Stimulated activated CD4-positive, alpha-beta T cell treated with anti-CD3 and anti-CD28 coated beads, Interleukin-12 subunit alpha, Interleukin-12 subunit beta, amount 100 ng/mL, for 4 hours (primary cell): ENCODE measurements around the gene RNF7.
"Not testable (repeated sequence)": the region's sequence is repeated elsewhere in the genome, so short reads cannot be mapped to it uniquely, and the experiment has no call there.

Source experiments
- DNase-seq: peaks from one replicate; pipeline ENCODE4 v3.0.0-alpha.2; 2020

The RNF7 gene

DNA sequence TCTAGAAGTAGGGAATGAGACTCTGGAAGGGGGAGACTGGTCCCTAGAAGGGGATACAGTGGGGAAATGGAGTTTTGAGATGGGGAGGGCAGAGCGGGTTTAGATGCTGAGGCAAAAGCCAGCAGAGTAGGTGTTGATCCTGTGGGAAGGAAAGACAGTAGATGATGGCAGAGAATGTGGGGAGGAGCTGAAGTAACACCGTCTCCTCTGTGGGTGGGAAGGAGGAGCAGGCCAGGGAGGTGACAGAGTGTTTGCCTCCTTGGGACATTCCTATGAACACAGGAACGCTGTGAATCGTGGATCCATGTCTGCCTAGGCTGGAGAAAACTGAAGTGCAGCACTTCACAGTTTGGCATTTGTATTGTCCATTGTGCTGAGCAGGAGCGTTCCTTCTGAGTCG is 45.5 kb downstream of the RNF7 start:
- no peak for DNase-seq

DNA sequence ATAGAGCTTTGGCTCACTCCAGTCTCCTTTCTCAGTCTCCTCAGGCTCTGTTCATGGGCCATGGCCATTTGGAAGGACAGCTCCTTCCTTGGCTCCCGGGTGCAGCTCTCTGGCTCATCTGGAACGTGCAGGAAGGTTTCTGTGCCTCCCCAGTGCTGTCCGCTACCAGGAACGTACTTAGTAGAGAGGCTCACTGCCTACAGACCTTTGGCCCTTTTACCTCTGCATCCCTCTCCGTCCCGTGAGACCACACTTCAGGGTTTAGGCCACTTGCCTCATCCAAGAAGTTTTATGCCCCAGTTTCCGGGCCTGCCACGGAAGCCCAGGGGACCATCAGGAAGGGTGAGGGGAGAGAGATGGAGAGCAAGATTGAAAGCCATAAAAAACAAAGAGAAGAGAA is 46.0 kb downstream of the RNF7 start:
- DNase-seq: no peak

DNA sequence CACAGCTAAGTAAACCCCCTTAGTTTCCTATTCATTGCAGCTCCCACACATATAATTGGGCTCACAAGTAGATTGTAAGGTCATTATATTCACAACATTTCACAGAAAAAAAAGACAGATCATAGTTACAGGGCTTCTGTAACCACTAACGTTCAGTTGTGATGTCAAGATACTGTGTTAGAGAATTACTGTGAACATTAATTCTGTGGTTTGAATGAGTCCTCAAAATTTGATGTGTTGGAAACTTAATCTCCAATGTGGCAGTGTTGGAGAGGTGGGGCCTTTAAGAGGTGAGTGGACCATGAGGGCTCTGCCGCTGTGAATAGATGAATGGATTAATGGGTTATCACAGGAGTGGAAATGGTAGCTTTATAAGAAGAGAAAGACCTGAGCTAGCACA is 46.4 kb downstream of the RNF7 start:
- no peak for DNase-seq

DNA sequence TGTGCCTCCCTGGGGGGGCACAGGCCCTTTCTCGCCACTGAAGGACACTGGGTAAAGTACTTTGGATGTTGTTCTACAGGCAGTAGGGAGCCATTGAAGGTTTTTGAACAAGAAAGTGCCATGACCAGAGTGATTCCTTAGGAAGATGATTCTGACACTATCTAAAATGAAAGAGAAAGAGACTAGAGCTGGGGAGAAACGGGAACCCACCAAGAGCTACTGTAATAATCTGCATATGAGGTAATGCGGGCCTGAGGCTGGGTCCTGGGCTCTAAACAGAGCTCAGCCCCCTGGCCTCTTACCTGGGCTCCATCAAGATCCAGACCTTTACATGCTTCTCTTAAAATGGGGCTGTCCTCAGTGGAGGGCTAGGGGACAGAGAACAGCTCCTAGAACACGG is 50.1 kb downstream of the RNF7 start:
- no peak for DNase-seq

DNA sequence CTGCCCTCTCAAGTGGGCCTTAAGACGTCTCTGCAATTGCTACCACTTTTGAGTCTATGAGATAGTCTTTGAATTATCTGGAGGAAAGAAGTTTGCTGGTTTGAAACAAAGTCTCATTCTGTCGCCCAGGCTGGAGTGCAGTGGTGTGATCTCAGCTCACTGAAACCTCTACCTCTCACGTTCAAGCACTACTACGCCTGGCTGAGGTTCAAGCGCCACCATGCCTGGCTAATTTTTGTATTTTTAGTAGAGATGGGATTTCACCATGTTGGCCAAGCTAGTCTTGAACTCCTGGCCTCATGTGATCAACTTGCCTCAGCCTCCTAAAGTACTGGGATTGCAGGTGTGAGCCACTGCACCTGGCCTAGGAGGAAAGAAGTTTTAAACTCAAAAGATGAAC is 50.7 kb downstream of the RNF7 start:
- not testable (repeated sequence) for DNase-seq

DNA sequence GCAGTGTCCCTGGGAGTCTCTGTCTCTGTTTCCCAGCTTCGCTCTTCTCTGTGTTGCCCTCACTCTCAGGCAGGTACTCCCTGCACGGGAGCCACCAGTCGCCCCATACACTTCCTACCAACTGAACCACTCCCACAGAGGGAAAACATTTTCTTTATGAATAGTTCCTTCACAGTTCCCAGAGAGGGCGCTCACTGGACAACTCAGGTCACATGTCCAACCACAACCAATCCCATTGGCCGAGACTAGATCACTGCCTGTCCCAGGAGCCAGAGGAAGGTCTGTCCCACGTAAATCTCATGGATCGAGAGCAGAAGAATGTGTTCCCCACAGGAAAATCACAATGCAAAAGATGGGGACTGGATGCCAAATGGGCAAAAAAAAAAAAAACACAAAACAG is 51.2 kb downstream of the RNF7 start:
- no peak for DNase-seq

DNA sequence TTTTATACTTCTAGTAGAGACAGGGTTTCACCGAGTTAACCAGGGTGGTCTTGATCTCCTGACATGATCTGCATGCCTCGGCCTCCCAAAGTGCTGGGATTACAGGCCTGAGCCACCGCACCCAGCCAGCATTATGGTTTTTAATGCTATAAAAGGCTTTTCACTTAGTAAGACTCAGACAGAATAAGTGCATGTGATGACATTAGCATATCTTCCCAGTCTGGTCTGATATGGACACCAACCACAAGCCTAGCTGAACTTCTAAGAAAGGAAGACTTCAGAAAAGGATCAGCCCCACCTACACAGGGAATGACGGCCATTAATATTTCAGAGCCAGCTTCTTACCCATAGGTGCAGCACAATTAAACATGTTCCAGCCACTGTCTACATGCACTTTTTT is 52.1 kb downstream of the RNF7 start:
- no peak for DNase-seq

DNA sequence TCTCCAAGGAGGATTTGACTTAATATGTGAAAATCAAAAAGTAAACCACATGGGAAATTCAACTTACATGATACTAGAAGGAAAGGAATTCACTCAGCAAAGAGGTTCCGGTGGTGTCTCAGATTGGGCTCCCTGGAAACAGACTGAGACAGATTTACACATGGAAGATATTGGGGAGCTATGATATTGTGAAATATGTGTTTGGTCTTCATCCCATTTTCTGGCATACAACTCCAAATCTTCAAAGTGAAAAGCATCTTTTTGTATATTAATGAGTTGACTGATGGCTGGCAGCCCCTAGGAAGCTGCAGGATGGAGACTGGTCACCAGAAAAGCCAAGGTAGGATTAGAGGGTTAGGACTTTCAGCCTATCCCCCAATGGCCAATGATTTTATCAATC is 54.4 kb downstream of the RNF7 start:
- DNase-seq: no peak

DNA sequence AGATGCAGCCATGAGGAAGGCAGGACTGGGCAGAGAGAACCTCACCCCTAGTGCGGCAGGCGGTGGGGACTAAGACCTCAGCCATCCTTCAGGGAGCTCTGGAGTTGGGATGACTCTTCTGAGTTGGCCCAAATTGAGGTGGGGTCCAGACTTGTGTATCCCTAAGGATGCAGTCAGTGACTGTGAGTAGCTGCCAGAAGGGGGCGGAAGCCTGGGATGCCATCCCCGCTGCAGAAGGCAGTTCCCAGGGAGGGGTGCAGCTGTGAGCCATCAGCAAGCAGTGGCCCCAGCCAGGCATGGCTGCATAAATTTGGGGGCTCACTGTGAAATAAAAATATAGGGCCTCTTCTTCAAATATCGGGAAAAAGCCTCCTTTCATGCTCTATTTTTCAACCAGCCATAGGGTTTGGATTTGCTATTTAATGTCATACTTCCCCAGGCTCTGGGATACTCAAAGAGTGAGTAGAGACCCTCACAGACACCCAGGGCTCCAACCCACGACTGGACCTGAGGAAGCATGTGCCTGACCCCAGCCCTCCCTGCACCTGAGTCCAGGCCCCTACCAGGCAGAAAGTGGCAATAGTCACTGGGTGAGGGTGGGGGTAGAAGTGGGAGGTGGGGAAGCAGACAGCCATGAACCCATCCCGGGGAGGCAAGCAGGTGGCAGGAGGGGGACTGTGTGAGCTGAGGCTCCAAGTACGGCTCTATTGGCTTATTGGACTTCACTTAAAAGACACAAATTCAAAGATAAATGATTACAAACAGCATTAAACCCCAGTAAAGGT is 55.6 kb downstream of the RNF7 start:
- DNase-seq: no peak

DNA sequence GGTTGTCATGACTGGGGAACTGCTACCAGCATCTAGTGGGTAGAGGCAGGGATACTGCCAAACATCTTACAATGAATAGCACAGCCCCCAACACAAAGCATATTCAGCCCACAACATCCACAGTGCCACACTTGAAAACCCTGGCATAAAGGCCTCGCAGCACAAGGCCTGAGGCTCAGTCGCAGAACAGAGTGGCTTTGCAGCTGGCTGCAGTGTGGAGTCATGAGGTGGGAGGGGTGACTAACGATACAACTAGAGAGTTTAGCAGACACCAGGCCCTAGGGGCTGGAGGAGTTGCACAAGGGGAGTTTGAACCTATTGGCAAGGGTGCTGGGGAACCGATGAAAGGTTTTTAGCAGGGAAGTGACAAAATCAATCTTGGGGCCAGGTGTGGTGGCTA is 57.2 kb downstream of the RNF7 start:
- no peak for DNase-seq

DNA sequence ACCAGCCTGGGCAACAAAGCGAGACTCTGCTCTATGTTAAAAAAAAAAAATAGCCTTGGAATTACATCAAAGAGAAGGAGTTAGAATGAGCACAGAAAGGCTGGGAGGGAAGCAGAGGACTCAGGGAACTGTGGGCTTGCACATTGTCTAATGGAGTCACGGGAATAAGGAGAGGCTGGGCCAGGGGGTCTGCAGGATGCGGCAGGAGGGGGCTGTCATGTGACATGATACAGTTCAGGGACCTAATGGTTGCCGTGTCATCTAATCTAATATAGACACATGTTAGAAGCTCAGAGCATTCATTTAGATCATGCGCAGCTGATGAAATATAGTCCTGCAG is 57.6 kb downstream of the RNF7 start:
- DNase-seq: no peak

DNA sequence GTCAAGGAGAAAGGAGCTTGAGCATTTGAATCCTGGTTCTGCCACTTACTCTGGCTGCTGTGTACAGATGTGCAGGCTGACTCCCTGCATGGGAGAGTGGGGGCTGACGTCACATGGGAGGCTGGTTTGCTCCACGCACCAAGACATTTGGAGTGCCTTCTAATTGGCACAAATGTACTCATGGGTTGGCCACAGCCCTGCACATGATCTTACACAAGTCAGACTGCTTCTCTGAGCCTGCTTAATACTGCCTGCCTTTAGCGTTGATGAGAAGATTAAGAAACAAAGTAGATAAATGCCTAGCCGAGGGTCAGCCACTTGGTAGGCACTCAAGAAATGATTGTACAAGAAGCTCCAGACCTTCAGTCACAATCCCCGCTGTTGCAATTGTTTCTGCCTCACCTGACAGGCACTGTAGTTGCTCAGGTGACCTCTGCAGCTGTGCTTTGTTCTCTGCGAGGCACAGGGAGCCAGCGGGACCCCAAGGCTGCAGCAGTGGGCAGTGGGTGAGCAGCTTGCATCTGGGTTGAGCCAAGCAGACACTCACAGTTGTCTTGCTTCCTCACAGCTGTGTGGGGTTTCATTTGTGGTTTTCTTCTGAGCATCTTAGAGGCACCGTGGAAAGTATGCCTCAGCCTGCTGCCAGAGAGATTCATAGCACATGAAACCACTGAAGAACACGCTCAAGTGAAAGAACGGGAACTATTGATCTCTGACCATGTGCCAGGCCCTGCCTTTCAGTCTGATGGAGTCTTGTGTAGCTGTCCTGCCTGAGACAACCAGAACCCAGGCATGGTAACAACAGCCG is 58.2 kb downstream of the RNF7 start:
- peak; percentile 53 for DNase-seq
